Measurements from ENCODE around the gene PRKCB.

DNA sequence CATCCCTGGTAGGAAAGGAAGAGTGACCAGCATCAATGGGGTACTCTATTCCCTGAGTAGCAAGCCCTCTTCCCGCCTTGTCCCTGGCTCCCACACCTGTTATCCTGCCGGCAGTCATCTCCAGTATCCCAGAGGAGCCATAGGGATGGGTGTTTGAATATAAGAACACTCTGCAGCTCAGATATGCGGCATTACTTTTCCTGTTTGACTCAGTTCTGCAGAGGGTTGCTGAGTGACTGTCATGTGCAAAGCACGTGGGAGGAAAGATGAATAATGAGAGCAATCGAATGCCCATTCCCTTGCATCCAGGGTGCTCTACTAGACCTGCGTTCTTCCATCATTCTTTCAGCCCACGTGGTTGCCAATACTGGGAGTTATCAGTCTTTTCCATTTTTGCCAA lies 115.1 kb downstream of the PRKCB start:
- TF ChIP-seq POLR2A (IDR thresholded peaks at IDR 0.05), result no peak
- TF ChIP-seq, protein P1, sequence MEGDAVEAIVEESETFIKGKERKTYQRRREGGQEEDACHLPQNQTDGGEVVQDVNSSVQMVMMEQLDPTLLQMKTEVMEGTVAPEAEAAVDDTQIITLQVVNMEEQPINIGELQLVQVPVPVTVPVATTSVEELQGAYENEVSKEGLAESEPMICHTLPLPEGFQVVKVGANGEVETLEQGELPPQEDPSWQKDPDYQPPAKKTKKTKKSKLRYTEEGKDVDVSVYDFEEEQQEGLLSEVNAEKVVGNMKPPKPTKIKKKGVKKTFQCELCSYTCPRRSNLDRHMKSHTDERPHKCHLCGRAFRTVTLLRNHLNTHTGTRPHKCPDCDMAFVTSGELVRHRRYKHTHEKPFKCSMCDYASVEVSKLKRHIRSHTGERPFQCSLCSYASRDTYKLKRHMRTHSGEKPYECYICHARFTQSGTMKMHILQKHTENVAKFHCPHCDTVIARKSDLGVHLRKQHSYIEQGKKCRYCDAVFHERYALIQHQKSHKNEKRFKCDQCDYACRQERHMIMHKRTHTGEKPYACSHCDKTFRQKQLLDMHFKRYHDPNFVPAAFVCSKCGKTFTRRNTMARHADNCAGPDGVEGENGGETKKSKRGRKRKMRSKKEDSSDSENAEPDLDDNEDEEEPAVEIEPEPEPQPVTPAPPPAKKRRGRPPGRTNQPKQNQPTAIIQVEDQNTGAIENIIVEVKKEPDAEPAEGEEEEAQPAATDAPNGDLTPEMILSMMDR (IDR thresholded peaks at IDR 0.05), result no peak
